HG03354 (cell line): Measurements from ENCODE around the gene CTBP2.

Experiments used
- ATAC-seq: cut with Tn5 transposase; IDR thresholded peaks from one replicate; pipeline ENCODE4 v1.9.1; 2021; ENCODE audit warnings: mild to moderate bottlenecking; ENCODE audit not compliant: unreplicated experiment, poor library complexity, severe bottlenecking

Gene CTBP2

GRCh38 chr10:125033146-125033924 lies 127.0 kb downstream of the CTBP2 start:
- ATAC-seq, result no peak

DNA sequence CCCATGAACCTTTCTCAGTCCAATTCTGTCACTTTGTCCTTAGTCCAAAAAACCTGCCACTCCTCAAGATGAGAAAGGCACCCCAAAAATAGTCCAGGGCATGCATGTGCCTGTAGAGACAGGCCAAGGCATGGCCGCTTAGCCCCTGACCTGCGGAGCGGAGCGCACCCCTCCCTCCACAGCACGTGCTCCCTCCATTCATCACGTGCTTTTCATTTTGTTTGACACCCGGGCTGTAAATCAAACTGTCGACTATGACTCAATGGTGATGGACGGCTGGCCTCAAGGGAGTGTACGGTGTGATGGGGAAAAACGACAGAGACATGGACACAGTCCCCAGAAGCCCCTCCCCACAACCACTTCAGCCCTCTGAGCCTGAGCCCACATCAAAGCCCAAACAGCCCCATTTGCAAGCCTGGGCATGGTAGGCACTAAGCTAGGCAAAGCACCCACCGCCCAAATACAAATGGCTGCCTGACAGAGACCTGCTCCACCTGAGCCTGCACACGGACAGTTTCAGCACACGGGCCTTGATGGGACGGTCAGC lies 127.8 kb downstream of the CTBP2 start:
- ATAC-seq, result no peak

- no peak for ATAC-seq
These were observed 129.7 kb downstream of the CTBP2 start for GRCh38 chr10:125030567-125031197.

- no peak for ATAC-seq
These were observed 130.7 kb downstream of the CTBP2 start for GRCh38 chr10:125029584-125030242.

- no peak for ATAC-seq
These were observed 132.2 kb downstream of the CTBP2 start for GRCh38 chr10:125027871-125028869.

- no peak for ATAC-seq
These were observed 133.2 kb downstream of the CTBP2 start for GRCh38 chr10:125026974-125027735.

GRCh38 chr10:125026036-125026931 lies 134.1 kb downstream of the CTBP2 start:
- ATAC-seq, result no peak

DNA sequence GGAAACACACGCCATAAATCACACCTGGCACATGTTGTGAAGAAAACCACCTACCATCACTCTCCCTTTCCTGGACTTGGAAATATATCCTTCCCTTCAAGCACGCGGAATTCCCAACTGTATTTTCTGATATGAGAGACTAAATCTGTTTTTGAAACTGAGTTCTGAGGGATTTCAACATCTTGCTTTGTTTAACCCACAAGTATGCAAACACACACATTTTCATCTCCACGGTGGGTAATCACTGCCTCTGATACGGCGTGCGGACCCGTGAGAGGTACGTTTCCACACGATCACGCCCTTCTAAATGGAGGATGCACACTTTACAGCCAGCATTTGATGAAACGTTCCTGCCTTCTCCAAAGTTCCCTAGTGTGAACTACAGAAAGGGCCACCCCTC lies 135.0 kb downstream of the CTBP2 start:
- ATAC-seq, result no peak

GRCh38 chr10:125024497-125025234 lies 135.7 kb downstream of the CTBP2 start:
- no peak for ATAC-seq

GRCh38 chr10:125023862-125024496 lies 136.4 kb downstream of the CTBP2 start:
- ATAC-seq, result no peak

- ATAC-seq, result no peak
These were observed 137.1 kb downstream of the CTBP2 start for GRCh38 chr10:125023255-125023654.

DNA sequence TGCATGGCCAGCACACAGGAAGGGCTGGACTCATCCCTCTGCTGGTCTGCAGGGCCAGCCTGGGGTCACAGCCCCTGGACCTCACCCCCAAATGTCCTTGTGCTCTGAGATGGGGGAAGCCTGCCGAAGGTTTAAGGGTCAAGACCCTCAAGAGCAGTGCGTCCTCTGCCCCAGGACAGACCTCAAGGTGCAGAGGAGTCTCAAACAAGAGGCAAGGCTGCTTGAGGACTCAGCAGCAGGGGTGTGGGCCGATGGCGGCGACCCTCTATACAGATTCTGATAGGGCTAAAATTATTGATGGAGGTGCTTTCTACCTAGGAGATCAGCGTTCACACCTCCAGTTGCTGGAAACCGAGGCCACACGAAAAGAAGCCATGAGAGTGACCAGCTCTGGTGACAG lies 137.7 kb downstream of the CTBP2 start:
- ATAC-seq, result no peak

GRCh38 chr10:125021686-125022344 lies 138.5 kb downstream of the CTBP2 start:
- no peak for ATAC-seq

DNA sequence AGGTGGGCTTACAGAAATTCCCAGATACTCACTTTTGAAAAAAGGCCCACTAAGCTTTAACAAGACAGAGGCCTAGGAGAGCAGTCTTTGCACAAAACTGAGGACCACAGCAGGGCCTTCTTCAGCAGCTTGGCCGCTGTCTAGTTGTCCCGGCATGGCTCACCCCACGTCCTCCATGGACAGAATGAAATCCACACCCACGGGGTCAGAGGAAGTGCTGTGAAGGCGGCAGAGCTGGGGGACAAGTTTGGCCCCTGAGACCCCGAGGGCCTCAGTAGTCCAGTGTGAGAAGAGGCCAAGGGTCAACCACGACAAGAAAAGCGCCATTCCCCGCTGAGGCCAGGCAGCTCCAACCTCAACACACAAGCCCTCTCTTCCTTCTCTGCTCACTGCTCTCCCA lies 139.5 kb downstream of the CTBP2 start:
- ATAC-seq, result no peak

DNA sequence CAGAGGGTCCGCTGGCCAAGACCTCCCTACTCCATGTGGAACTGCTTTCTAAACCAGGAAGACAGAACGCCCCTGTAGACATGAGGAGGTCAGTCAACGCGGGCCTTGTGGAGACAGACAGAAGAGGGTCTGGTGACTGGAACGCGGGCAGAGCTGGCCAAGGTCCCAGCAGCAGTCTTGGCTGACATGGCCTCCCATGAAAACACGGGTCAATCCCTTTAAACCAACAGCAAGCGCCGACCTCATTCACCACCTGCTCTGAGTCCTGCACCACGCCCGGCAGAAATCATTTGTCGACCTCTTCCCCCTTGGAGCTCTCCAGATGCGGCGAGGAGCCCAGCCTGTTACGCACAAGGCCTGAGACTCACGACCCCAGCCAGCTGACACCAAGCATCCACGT lies 140.0 kb downstream of the CTBP2 start:
- ATAC-seq, result no peak

DNA sequence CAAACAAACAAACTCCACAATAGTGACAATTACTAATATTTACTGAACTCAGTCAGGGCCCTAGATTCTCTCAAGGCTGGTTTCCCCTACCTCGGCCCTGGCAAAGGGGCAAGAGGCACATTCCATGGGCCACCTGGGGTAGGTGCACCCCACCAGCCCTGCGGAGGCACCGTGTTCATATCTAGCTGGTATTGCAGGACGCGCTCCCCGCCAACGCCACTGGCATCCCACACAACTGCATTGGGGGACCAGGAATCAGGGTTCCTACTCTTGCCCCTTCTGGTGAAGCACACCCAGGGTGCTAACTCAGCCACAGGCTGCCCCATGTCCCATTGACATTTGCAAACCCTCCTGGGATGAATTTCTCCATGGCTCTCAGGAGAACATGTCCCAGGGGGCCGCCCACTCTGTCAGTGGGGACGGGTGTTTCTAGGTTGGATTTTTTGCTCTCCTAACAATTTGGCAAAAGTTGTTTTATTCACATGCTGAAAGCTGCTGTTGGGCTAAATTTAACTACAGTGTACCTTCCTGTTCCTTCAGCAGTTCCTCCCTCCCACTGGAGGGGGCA lies 141.7 kb downstream of the CTBP2 start:
- no peak for ATAC-seq
